Heart left ventricle (tissue), 16 donors: ENCODE results near the gene PCBP1. TPM values are rescaled to one million over a fixed set of nuclear protein-coding genes. Genes with fewer than 3 reads are reported as not detected.
"Not testable (repeated sequence)": the region's sequence is repeated elsewhere in the genome, so short reads cannot be mapped to it uniquely, and the experiment has no call there.

Experiments
- ATAC-seq, 4 donors: fragments of 200-7000 bp; cut with Tn5 transposase; one replicate each; pipeline ENCODE4 v1.9.1; 2020 to 2022; ENCODE audit warnings: moderate library complexity in 4 of 4, mild to moderate bottlenecking in 3 of 4, moderate number of reproducible peaks in 1 of 4
- DNase-seq, 5 donors: peaks; one replicate each; pipeline ENCODE4 v3.0.0-alpha.2; 2020
- H3K27ac ChIP-seq, 12 donors: fragments of 200-600 bp; sonication (generic) in 4 of 12; one replicate each; pipeline versions ENCODE4 v1.5.0 to v1.8.0; 2016 to 2022; ENCODE audit warnings: mild to moderate bottlenecking in 2 of 12
- H3K27me3 ChIP-seq, 9 donors: fragments of 200-600 bp; sonication (generic) in 2 of 9; one replicate each; pipeline versions ENCODE4 v1.5.1 to v1.8.0; 2016 to 2022; ENCODE audit warnings: mild to moderate bottlenecking in 3 of 9
- H3K36me3 ChIP-seq, 9 donors: fragments of 200-600 bp; sonication (generic) in 2 of 9; one replicate each; pipeline versions ENCODE4 v1.5.0 to v1.8.0; 2018 to 2022; ENCODE audit warnings: mild to moderate bottlenecking in 2 of 9
- H3K4me1 ChIP-seq, 12 donors: fragments of 200-600 bp; sonication (generic) in 4 of 12; one replicate each; pipeline versions ENCODE4 v1.5.0 to v1.8.0; 2016 to 2022; ENCODE audit warnings: mild to moderate bottlenecking in 3 of 12
- H3K4me3 ChIP-seq, 12 donors: fragments of 200-600 bp; sonication (generic) in 4 of 12; one replicate each; pipeline versions ENCODE4 v1.5.0 to v1.8.0; 2017 to 2022; ENCODE audit warnings: mild to moderate bottlenecking in 9 of 12, moderate library complexity in 4 of 12
- H3K9me3 ChIP-seq, 12 donors: fragments of 200-600 bp; sonication (generic) in 4 of 12; one replicate each; pipeline versions ENCODE4 v1.5.0 to v1.8.0; 2016 to 2022; ENCODE audit warnings: mild to moderate bottlenecking in 1 of 12
- POLR2A ChIP-seq, 2 donors: fragments of 450-650 bp; IDR thresholded peaks; one replicate each; pipeline ENCODE4 v1.6.1; 2017; ENCODE audit warnings: antibody characterized with exemption in 2 of 2, mild to moderate bottlenecking in 2 of 2, moderate library complexity in 2 of 2
- WGBS, 4 donors: extraction: QIAGEN DNeasy Blood & Tissue Kit in 2 of 4; methylation state at CpG; one replicate each; pipeline versions ENCODE4 v1.1.5 to v1.1.7; 2013 to 2018; 5-methylcytosine and 5-hydroxymethylcytosine counted together
- intact Hi-C, 10 donors: fragments of 100-400 bp; cut with DNase I; formaldehyde crosslinking; loops; one replicate each; pipeline versions ENCODE4 v1.11.1 to v1.14.2; 2022
- polyA plus RNA-seq, 2 donors: library from polyadenylated mRNA; stranded (reverse); fragments of 200-250 nt; gene quantifications; one replicate each; pipeline ENCODE4 v1.2.3, GENCODE V29; 2013
- total RNA-seq, 9 donors: library from RNA; depleted of rRNA in 2 of 9; stranded (reverse); fragments of >200 nt in 2 of 9; fragmentation: NEBNext Ultra II Directional in 3 of 9; extraction: Animal tissue kit (Norgen Biotek cat#: 25700) in 3 of 9; gene quantifications; one replicate each; pipeline versions ENCODE4 v1.1.0 to v1.2.4, GENCODE V29; 2016 to 2023
- TF ChIP-seq, protein P1 (sequence below), 12 donors: fragments of 200-600 bp; sonication (generic) in 4 of 12; IDR thresholded peaks; one replicate each; pipeline versions ENCODE4 v1.5.0 to v1.8.0; 2018 to 2022; ENCODE audit warnings: antibody characterized with exemption in 12 of 12, mild to moderate bottlenecking in 5 of 12
- donor health status: ischemic (EF 13 %, LVEDD 7.1; RV severe dilation, severe dysfunction).
- donor health status: healthy with polysubstance abuse.
- donor health status: DM: no; HTN: yes; CAD: no.
- donor health status: DM: no; HTN: no; CAD: no.
- donor health status: ischemic (EF 25% LVEDD 6.9; RV normal size, moderate dysfunction).
- donor health status: ischemic (EF 25% LVEDD 5.7; RV mildly dilated, moderate dysfunction).
- donor health status: healthy.
- donor health status: DM: yes; HTN: yes; CAD: no.
- donor health status: ischemic (EF 35%, LVEDD 5.7; RV mildly dilated, moderate dysfunction).
- donor health status: nonischemic (EF 11% LVEDD 7.7; RV severe dilation, severe dysfunction).
- donor health status: DM: yes; HTN: yes; CAD: no.
- donor health status: PGD.
- donor health status: ischemic (EF 29% LVEDD 5.4; RV normal size, mild dysfunction).
- donor health status: nonischemic (EF 23%, LVEDD 6.1; RV moderate dilation, normal function).

PCBP1 gene
- total and polyA plus RNA-seq, 11 donors, result 106 to 296 (median 205) TPM

DNA sequence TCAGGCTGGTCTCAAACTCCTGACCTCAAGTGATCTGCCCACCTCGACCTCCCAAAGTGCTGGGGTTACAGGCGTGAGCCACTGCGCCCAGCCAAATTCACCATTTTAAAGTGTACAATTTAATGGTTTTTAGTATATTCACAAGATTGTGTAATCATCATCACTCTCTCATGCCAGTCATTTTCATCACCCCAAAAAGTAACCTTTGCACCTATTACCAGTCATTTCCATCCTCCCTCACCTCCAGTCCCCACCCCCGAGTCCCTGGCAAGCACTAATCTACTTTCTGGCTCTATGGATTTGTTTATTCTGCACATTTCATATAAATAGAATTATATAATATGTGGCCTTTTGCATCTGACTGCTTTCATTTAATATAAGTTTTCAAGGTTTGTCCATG, 10.8 kb downstream of the PCBP1 start:
- TF ChIP-seq POLR2A (IDR thresholded peaks at IDR 0.05), result no peak
- TF ChIP-seq, protein P1, sequence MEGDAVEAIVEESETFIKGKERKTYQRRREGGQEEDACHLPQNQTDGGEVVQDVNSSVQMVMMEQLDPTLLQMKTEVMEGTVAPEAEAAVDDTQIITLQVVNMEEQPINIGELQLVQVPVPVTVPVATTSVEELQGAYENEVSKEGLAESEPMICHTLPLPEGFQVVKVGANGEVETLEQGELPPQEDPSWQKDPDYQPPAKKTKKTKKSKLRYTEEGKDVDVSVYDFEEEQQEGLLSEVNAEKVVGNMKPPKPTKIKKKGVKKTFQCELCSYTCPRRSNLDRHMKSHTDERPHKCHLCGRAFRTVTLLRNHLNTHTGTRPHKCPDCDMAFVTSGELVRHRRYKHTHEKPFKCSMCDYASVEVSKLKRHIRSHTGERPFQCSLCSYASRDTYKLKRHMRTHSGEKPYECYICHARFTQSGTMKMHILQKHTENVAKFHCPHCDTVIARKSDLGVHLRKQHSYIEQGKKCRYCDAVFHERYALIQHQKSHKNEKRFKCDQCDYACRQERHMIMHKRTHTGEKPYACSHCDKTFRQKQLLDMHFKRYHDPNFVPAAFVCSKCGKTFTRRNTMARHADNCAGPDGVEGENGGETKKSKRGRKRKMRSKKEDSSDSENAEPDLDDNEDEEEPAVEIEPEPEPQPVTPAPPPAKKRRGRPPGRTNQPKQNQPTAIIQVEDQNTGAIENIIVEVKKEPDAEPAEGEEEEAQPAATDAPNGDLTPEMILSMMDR (IDR thresholded peaks at IDR 0.05), result no peak
- intact Hi-C loops, result no loop called here
- WGBS, 4 donors, result 95 to 98% (median 97%) methylated on average over 4 of the region's 4 CpGs
- H3K27me3 ChIP-seq, result no peaks in the 10 kb centered on the region
- no peak for DNase-seq
- no peaks in the 10 kb centered on the region for H3K36me3 ChIP-seq
- ATAC-seq, result no peak
- H3K27ac ChIP-seq, result no peak overlapping the region
- H3K4me1 ChIP-seq, result peaks cover 0 to 38% (median 10%) of the 10 kb centered on the region in 12 donors
- H3K4me3 ChIP-seq, result no peak overlapping the region
- no peaks in the 10 kb centered on the region for H3K9me3 ChIP-seq

DNA sequence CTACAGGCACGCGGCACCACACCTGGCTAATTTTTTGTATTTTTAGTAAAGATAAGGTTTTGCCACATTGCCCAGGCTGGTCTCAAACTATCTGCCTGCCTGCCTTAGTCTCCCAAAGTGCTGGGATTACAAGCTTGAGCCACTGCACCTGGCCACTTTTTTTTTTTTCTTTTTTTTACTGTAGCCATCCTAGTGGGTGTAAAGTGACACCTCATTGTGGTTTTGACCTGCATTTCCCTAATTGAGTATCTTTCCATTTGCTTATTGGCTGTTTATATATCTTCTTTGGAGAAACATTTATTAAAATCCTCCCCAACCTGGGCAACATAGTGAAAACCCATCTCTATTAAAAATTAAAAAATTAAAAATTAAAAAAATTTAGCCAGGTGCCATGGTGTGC, 12.0 kb downstream of the PCBP1 start:
- whole genome bisulfite sequencing, 4 donors, result 89 to 95% (median 93%) methylated on average over 2 of the region's 2 CpGs
- Histone ChIP-seq H3K4me1 (peaks cover 0 to 36% (median 14%) of the 10 kb centered on the region in 12 donors), H3K27ac (no peak overlapping the region), H3K36me3 (no peaks in the 10 kb centered on the region), H3K27me3 (no peaks in the 10 kb centered on the region), H3K9me3 (no peaks in the 10 kb centered on the region), H3K4me3 (no peak overlapping the region)
- TF ChIP-seq, protein P1 (IDR thresholded peaks at IDR 0.05), result no peak
- TF ChIP-seq POLR2A (IDR thresholded peaks at IDR 0.05), result no peak
- no peak for ATAC-seq
- DNase-seq, result no peak
- intact Hi-C loops, result no loop called here

DNA sequence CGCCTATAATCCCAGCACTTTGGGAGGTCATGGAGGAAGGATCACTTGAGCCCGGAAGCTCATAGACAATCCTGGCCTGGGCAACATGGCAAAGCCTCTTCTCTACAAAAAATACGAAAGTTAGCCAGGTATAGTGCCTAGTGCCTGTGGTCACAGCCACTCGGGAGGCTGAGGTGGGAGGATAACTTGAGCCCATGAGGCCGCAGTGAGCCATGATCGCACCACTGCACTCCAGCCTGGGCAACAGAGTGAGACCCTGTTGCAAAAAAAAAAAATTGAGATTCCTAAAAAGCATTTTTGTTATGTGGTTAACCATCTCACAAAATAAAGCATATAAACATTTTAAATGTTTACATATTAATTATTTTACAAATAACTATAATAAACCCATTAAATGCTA, 13.9 kb downstream of the PCBP1 start:
- Histone ChIP-seq H3K9me3 (no peaks in the 10 kb centered on the region), H3K4me1 (peaks cover 0 to 34% (median under 1%) of the 10 kb centered on the region in 12 donors), H3K27ac (no peak overlapping the region), H3K4me3 (no peak overlapping the region), H3K27me3 (no peaks in the 10 kb centered on the region), H3K36me3 (no peaks in the 10 kb centered on the region)
- no peak for DNase-seq
- ATAC-seq, result no peak
- 96 to 98% (median 98%) methylated on average over 6 of the region's 6 CpGs for WGBS, 4 donors
- intact Hi-C loops, result no loop called here
- TF ChIP-seq, protein P1 (IDR thresholded peaks at IDR 0.05), result no peak
- no peak for TF ChIP-seq POLR2A (IDR thresholded peaks at IDR 0.05)

DNA sequence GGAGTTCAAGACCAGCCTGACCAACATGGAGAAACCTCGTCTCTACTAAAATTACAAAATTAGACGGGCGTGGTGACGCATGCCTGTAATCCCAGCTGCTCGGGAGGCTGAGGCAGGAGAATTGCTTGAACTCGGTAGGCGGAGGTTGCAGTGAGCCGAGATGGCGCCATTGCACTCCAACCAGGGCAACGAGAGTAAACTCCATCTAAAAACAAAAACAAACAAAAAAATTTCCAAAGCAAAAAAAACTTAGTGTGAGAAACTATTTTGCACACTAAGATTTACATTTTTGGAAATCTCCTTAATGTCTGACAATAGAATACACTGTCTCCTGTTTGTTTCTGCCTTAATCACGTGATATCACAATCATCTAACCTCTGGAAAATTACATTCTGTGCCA, 14.4 kb downstream of the PCBP1 start:
- peaks cover 0 to 29% (median 0%) of the 10 kb centered on the region in 12 donors for H3K4me1 ChIP-seq
- H3K27me3 ChIP-seq, intact Hi-C loops, H3K36me3 ChIP-seq, H3K9me3 ChIP-seq, H3K4me3 ChIP-seq, ATAC-seq, H3K27ac ChIP-seq, DNase-seq: not testable (repeated sequence)
- WGBS, 4 donors, result 95 to 96% (median 96%) methylated on average over 11 of the region's 11 CpGs

DNA sequence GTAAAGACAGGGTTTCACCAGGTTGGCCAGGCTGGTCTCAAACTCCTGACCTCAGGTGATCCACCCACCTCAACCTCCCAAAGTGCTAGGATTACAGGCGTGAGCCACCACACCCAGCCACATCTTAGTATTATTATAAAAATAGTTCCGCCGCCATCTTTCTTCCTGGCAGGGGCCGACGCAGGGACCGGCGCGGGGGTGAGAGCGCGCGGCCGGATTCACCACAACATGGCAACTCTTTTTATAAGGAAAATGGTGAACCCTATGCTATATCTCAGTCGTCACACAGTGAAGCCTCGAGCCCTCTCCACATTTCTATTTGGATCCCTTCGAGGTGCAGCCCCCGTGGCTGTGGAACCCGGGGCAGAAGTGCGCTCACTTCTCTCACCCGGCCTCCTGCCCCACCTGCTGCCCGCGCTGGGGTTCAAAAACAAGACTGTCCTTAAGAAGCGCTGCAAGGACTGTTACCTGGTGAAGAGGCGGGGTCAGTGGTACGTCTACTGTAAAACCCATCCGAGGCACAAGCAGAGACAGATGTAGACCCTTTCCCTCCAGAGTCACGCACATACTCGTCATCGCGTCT, 15.1 kb downstream of the PCBP1 start:
- H3K4me3 ChIP-seq, H3K27ac ChIP-seq, H3K36me3 ChIP-seq, ATAC-seq, H3K9me3 ChIP-seq, H3K27me3 ChIP-seq, DNase-seq, intact Hi-C loops: not testable (repeated sequence)
- 91 to 95% (median 92%) methylated on average over 28 to 29 of the region's 29 CpGs for WGBS, 4 donors
- peaks cover 0 to 30% (median 0%) of the 10 kb centered on the region in 12 donors for H3K4me1 ChIP-seq
